CD4-positive, alpha-beta T cell treated with Interleukin-6 at 100 ng/mL for 8 hours (primary cell): Measurements from ENCODE around the gene ANLN.

ENCODE experiments used
- DNase-seq: peaks from one replicate; pipeline ENCODE4 v3.0.0-alpha.2; 2020; ENCODE audit warnings: mixed read lengths, low spot score

The ANLN gene

DNA sequence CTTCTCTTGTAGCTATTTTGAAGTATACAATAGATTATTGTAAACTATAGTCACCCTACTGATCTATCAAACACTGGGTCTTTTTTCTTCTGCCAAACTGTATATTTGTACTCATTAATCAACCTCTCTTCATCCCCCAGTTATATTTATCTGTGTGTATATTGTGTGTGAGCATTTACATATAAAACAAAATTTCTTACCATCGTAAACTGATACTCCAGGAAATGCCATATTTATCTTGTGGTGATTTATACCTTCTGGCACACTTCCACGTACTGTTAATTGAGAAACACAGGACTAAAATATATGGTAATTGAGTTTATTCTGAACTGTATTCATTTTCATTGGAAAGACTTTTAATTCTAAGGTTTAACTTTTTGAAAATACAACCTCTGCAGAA is 18.9 kb downstream of the ANLN start:
- no peak for DNase-seq

DNA sequence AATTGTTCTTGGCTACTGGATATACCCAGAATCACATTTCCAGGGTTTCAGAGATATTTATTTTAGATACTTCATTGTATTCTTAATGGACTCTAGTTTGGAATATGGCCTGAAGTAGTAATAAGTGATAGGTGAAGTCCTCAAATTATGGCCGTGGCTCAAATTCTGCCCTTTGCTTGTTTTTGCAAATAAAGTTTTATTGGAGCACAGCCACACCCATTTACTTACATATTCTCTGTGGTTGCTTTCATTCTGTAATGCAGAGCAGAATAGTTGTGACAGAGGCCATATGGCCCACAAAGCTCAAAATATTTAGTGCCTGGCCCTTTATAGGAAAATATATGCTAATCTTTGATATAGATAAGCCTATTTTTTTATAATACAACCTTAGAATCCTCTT is 19.5 kb downstream of the ANLN start:
- DNase-seq: no peak

DNA sequence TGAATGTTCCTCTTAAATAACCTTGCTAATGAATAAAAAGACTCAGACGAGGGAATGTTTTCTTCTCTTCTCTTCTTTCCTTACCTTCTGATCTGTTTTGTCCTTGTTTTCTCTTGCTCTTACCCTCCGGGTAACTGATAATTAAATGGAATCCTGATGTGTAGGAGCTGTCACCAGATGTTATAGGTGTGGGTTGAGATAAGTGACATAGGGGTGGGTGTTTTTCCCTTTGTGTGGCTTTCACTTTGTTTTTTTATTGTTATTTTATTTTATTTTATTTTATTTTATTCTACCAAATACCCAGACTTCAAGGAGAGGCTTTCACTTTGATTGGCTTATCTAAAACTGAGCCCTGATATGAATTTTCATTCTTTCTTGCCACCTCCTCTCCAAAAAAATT is 25.5 kb downstream of the ANLN start:
- DNase-seq: no peak

DNA sequence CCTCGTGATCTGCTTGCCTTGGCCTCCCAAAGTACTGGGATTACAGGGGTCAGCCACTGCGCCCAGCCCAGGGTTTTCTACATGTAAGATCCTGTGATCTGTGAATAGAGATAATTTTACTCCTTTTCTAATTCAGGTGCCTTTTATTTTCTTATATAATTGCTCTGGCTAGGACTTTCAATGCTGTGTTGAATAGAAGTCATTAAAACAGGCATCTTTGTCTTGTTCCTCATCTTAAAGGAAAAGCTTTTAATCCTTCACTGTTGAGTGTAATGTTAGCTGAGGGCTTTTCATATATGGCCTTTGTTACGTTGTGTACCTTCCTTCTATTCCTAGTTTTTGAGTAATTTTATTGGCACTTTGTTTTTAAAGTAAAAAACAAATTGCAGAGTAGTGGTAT is 26.6 kb downstream of the ANLN start:
- DNase-seq: no peak

DNA sequence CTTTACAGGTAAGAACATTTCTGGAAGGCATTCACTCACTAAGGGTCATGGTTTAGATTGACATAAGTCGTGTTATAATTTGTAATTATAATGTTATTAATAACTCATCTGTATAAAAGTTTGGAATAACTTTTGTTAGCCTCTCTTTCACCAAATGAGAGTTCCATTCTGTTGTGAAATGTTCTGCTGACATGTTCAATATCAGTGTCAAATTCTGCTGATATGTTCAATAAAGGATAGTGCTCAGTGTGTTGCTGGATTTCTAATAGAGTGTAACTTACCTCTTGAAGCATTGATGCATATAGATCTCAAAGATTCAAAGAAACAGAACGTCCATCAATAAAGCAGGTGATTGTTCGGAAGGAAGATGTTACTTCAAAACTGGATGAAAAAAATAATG is 30.6 kb downstream of the ANLN start:
- no peak for DNase-seq

DNA sequence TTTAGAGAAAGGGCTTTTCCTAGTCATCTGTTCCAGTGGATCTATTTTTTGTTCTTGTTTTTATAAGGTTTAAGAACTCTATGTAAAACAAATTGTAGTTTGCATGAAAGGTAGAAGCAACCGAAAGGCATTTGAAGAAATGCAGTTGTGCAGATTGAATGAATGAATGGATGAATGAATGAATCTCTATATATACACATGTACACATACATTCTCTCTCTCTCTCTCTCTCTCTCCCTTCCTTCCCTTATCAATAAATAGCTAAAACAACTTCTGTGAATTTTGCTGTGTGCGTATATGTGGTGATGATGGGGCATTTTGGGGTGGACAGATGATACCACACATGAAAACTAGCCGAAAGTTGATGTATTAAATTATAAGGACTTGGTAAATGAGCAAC is 32.4 kb downstream of the ANLN start:
- DNase-seq: no peak

DNA sequence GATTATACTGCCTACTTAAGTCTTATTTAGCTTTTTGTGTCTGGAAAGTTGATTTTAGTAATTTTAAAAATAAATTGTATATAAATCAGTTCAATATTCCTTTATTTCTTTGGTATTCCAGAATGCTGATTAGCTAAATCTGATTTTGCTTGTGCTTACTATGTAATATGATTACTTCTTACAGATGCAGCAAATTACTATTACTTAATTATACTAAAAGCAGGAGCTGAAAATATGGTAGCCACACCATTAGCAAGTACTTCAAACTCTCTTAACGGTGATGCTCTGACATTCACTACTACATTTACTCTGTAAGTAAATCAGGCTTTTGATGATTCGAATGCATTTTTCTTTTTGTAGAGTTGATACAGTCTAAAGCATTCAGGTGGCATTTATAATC is 34.0 kb downstream of the ANLN start:
- DNase-seq: no peak

DNA sequence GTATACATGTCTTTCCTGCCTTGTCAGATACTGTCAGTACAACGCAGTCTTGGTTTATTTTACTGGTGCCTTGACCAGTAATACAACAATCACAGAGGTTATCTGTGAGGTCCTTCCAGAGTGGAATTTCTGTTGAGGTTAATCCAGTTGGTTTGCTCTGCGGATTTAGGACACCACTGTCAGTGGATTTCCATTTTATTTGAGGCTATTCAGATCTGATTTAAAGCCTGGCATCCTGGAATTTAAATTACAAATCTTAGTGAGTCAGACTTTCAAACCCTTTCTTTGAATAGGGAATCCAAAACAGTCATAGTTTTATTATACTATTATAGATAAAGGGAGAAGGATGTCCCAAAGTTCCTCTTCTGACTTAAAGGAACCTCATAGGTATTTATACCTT is 40.5 kb downstream of the ANLN start:
- DNase-seq: no peak

DNA sequence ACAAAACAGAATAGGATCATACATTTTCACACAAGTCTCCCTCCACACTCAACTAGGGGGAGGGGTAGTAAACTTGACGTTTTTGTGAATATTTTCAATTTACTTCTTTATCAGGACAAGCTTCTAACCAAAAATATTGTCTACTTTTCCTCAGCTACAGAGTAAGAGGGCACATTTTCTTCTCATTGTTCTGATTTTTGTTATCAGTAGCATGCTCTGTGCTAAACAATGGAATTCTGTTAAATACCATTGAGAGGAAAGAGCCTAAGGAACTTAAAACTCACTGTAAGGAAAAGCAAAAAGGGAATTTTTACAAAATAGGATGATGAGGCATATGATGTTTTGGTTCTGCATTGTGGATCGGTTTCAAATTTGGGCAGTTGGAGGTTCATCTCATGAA is 41.2 kb downstream of the ANLN start:
- DNase-seq: no peak

DNA sequence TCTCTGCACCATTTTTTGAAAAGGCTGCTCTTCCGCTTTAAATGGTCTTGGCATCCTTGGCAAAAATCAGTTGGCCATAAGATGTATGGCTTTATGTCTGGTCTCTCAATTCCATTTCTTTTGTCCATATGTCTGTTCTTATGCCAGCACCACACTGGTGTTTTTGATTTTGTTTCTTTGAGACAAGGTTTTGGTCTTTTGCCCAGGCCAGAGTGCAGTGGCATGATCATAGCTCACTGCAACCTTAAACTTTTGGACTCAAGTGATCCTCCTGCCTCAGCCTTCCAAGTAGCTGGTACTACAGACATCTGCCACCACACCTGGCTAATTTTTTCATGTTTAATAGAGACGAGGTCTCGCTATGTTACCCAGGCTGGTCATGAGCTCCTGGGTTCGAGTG is 48.5 kb downstream of the ANLN start:
- no peak for DNase-seq

DNA sequence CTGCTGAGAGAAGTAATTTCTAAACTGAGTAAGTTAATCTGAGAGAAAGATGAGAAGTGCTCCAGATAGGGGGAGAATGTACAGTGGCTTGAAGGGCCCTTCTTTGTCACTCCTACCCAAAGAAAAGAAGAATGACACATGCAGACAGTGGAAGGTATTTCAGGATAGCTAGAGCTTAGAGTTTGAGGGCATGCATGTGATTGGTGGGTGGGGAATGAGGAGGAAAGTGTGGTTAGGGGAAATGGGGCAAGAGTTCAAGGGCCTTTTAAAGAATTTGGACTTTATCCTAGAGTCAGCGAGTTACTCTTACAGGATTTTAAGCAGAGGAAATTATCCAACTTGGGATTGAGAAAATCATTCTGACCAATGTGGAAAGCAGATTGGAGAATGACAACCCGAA is 50.0 kb downstream of the ANLN start:
- DNase-seq: no peak

DNA sequence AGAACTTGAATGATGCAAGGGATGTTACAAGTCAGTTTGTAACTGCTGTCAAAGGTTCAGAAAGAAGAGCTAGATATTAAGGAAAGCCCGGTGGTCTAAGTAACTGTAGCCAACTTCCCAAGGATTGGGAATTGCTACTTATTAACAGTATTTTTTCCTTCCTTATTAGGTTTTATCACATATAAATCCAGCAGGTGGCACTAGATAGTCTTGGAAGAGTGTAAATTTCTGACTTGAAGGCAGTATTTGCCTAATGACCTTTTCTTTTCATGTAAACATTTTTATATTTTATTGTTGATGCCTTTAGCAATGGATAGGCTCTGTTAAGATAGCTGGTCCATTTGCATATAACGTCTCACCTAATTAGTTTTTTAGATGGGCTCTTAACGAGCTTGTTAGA is 51.2 kb downstream of the ANLN start:
- no peak for DNase-seq

DNA sequence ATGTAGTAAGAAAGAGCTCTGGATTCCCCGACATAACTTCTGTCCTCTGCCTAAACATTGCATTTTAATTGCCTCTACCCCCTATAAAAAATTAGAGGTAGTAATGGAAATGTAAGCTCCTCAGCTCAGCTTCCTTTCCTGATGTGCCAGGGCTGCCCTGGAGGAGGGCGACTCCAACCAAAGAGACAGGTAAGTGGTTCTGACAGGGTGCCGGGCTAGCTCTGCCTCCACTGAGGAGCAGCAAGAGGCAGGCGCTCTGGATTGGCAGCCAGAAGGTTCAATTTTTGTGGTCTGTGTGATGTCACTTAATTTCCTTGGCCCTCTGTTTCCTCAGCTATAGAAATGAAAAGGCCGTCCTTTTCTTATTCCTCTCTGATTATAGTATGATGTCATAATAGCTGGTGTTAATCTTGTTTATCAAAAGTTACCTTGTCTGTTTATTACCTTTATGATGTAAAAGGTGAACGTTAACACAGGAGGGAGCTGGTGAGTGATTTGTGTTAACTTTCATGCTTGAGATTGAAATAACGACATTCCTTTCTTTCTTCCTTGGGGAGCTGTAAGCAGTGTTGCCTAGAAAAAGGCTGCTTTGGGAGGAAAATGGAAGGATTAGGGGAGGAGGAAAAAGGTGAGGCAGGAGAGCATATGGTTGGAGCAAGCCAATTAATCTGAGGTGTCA is 51.8 kb downstream of the ANLN start:
- no peak for DNase-seq

DNA sequence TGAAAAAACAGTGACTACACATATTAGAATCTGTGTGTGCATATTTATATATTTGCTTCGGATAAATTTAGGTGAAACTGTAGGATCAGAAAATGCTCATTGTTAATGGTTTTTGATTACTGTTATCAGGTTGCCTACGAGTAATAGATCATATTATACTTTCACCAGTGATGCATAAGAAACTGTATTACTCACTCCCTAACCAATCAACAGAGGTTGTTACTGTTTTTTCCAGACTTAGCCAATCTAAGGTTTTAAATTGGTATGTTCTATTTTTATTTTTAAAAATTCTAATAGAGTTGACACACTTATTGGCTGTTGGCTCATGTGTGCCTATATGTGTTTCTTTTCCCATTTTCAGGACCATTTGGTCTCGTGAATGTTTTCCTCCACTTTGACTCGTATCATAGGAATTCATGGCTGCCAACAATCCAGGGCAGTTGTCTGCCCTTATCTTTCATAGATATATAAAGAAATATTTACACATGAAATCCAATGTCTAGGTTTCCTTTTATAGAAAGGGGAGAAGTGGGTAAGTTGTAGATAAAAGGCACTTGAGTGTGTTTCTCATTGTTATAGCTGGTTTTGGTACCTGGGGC is 59.2 kb downstream of the ANLN start:
- no peak for DNase-seq

DNA sequence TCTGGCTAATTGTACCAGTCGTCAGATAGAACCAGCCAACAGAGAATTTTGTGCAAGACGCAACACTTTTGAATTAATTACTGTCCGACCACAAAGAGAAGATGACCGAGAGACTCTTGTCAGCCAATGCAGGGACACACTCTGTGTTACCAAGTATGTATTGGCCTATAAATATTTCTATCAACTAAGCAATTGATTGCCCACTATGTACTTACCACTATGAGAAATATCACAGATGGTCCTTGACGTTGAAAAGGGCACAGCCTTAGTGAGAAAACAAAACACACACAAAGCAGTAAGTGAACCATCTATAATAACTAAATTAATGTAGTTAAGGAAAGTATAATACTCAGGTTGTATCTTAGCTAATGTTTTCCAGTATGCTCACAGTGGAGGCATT is 60.0 kb downstream of the ANLN start:
- no peak for DNase-seq

DNA sequence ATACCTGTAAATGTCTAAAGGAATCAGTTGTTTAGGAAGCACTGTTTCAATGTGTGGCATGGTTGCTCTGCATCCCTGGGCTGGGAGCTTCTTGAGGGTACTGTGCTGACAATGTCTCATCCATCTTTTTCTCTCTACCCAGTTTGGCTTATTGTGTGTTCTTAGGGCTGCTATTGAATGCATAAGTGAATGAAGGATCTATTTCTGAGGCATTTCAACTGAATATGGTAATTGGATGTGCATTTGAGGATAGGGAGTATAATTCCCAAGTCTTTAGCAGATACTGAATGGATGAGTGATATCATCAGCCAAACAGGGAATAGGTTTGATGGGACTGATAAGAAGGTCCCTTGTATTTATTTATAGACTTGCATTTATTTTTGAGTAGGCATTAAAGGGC is 64.1 kb downstream of the ANLN start:
- no peak for DNase-seq

DNA sequence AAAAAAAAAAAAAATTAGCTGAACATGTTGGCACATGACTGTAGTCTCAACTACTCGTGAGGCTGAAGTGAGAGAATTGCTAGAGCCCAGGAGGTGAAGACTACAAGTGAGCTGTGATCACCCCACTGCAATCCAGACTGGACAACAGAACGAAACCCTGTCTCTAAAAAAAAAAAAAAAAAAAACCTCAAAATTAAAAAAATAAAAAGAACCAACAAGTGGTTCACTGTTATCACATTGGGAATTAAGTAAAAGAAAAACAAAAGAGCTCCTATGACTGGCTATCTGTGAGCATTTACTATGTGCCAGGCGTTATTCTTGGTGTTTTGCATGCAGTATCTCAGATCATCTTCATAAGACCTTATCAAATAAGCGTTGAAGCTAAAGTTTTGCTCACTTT is 66.0 kb downstream of the ANLN start:
- no peak for DNase-seq

DNA sequence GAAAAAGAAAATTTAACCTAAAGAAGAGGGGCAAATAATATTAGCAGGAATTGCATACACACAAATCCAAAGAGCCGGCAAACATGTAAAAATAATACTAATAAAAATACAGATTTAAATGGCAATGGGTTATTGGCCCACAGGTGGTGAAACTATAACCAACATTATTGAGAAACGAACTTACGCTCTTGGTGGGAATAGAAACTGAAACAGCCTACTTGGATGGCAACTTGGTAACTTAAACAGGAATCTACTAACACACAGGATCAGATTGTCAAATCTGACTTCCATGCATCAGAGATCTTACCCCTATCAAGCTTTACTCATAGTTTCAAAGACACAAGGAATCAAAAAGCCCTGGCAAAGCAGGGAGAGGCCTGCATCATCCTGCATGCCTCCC is 66.5 kb downstream of the ANLN start:
- no peak for DNase-seq

DNA sequence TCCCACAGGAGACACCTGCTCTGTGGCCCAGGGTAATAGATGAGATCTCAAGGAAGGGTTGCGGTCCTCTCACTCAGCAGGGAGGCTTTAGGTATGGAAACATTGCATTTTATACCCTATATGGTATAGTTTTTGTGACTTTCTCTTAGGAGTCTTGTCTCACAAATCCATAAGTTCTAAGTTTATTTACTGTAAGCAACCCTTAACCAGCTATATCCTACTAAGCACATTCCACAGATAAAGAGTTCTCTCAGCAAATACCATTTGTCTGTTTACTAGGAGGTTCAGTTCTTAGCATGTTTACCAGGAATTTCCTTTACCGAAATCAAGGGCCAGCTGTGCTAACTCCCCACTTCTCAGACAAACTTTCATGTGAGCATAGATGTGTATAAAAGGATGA is 66.9 kb downstream of the ANLN start:
- no peak for DNase-seq

DNA sequence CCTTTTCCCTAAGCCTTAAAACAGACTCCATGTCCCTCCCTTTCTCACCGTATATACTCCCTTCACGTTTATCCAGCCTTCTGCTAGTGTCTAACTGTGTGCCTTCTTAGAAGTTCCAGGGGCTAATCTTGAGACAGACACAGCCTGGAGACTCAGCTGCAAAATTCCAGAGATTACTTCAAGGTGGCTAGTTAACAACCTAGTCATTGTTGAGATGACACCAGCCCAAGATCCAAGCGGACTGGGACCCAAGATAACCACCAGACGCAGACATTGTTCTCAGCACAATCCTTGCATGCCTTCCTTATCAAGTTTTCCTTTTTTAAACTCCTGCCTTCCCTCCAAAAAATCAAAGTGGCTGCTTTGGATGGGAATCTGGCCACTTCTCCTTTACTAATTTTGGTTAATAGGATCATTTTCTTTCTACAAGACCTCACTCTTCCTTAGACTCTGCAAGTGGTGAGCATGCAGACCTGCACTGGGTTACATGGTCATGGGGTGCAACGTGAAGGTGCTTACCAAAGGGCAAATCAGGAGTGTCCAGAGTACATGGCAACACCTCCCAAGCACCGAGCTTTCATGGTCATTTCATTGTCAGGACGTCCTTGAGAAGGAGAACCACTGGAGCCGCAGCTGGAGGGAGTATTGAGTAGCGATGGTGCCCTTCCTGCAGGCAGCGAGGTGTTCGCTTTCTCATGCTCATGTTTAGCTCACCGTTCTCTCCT is 69.7 kb downstream of the ANLN start:
- DNase-seq: no peak

DNA sequence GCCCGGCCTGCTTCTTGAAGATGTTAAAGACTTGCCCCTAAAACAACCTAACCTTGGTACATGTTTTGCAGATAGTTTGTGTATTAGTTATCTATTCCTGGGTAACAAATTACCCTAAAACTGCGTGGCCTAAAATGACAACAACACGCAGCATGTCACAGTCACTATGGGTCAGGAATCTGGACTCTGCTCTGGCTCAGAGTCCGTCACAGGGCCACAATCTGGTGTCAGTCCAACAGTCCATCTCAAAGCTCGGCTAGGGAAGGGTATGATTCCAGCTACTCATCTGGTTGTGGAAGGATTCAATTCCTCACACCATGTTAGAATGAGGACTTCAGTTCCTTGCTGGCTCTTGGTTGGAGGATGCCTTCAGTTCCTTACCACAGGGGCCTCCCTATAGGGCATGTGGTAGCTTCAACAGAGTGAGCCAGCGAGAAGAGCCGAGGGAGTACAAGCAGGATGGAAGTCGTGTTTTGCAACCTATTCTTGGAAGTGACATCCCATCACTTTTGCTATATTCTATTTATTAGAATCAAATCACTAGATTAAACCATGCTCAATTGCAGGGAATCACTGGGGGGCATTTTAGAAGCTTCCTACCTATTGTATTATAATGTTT is 71.3 kb downstream of the ANLN start:
- DNase-seq: no peak

DNA sequence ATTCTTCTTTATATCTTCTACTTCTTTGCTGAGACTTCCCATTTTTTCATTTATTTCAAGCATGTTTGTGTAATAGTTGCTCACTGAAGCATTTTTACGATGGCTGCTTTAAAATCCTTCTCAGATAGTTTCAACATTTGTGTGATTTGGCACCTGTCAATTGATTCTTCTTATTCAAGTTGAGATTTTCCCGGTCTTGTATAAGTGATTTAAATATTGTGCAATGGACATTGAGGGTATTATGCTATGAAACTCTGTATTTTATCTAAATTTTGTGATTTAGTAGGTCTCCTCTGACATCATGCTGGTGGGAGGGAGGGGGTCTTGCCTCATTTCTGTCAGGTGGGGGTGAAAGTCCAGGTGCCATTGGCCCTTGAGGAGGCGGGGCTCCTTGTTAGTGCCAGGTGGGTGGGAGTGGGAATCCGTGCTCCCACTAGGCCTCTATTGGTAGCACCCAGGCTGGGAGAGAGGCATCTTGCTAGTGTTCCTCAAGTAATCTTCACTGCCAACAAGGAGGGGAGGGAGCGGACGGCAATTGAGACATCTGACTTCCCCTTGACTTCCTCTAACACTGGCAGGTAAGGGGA is 73.0 kb downstream of the ANLN start:
- DNase-seq: no peak

DNA sequence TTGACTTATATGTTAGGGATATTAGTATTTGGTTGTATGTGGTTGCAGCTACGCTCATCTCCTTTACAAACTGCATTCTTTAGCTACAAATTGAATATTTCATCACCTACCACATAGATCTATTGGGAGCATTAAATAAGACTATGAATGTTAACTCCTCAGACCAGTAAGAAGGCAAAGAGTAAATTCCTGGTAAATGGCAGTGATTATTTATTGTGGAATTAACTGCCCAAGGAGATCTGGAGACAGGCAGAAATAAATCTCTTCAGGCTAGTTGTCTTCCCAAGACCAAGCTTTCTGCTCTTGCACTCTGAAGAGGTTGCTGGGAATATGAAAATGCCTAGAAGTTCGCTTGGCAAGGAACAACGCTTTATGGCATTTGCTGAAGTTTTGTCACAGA is 74.6 kb downstream of the ANLN start:
- no peak for DNase-seq
